Cortex of kidney (tissue), 1 donor: ENCODE results near the gene CACNA2D4.

Experiments
- DNase-seq: peaks from one replicate; lab custom pipeline; 2025; lab: John Stamatoyannopoulos, UW

CACNA2D4 gene

DNA sequence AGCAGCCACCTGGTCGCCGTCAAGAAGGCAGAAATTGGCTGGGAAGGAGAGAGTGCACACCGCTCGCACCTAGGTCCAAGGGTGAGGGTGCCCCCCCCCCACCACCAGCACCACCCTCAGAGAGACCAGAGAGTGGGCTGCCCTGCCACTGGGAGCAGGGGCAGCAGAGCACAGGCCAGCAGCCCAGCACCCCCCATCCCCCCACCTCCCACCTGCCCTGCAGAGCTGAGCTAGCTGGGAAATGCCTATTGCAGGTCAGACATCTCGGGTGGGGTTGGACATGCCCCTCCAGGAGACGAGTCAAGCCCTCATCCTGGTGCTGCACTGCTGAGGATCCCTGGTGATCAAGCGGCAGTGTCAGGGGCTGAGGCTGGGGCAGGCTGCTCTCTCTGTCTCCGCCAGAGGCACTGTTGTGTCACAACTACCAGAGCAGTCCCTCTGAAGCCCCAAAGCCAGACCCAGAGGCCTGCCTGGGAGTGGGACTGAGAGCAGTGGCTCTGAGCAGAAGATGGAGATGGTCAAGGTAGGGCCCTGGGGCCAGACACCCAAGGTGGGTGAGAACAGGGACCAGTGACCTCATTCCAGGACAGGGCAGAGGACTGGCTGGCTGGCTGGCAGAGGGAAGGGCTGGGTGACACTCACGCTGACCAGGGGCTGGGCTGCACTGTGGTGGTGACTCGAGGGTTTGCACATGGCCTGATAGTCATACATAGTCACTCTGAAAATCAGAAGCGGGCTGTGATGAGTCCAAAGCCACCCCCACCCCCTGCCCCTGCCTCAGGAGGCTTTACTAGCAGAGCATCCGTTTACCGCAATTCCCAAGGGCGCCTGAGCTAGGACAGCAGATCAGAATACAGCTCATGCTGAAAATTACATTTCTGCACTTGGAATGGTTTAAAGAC, 117.8 kb downstream of the CACNA2D4 start:
- no peak for DNase-seq

DNA sequence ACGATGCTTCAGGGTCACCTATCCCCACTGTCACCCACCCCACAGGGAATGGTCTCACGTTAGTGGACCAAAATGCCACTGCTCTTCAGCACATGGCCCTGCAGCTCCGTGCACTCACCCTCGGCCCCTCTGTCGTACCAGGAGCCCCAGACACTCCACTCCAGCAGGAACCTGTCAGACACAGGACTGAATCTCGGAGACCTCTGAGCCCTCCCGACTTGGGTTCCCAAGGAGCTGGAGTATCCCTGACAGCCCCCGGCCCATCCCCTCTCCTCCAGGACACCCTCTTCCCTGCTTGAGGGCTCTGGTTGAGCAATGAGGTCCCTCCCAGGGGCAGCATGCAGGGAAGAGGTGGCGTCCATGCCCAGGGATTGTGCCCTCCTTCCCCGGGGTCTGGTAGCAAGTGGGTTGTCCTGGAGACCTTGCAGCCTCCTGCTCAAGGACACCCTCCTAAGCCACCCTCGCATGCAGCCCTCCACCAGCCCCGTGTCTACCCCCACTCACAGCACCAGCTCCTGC, 118.5 kb downstream of the CACNA2D4 start:
- DNase-seq = no peak

DNA sequence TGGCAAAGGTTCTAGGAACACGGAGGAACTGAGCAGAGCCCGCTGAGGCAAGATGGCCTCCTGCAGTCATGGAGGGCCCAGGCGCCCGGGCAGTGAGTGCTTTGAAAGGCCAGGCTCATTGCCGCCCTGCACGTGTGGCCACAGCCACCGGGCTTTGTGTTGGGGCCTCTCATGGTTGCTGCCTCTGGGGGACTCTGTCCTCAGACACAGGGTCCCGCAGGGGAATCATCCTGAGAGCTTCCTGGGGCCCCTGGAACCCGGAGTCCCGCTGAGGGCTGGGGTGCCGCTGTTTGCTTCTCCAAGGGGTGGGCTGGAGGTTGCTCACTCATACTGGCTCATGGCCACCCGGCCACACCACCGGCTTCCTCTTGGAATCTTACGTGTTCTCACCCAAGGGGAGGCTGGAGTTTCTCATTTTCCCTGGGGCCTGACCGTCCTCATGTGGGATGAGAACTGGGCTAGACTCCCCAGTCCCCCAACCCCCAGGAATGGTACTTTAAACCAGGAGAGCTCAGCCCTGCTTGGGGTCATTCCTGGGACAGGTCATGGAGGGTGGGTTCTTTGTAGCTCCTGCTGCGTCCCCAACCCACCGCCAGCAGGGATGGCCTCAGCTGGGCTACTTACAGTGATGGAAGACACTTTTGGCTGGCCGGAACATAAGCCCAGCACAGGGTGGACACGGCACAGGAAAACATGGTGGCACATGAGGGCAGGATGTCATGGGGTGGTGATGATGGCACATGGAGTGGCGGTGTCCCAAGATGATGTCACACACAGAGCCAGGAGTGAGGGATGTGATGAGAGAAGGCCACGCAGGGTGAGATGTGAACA, 119.2 kb downstream of the CACNA2D4 start:
- DNase-seq = no peak

DNA sequence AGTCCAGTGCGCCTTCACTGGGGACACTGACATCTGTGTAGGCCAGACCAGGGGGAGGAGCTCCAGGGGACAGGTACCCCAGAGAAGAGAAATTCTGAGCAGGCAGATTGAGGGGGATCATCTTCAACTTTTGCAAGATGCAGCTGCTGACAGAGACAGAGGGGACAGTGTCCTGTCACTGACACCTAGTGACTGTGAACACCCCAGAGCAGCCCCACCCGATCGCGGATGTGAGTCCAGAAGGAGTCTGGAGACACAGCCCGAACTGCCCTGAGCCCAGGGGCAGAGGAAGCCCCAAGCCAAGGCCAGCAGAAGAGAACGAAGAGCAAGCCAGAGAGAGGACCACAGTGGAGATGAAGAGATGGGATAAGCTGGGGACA, 119.8 kb downstream of the CACNA2D4 start:
- no peak for DNase-seq

DNA sequence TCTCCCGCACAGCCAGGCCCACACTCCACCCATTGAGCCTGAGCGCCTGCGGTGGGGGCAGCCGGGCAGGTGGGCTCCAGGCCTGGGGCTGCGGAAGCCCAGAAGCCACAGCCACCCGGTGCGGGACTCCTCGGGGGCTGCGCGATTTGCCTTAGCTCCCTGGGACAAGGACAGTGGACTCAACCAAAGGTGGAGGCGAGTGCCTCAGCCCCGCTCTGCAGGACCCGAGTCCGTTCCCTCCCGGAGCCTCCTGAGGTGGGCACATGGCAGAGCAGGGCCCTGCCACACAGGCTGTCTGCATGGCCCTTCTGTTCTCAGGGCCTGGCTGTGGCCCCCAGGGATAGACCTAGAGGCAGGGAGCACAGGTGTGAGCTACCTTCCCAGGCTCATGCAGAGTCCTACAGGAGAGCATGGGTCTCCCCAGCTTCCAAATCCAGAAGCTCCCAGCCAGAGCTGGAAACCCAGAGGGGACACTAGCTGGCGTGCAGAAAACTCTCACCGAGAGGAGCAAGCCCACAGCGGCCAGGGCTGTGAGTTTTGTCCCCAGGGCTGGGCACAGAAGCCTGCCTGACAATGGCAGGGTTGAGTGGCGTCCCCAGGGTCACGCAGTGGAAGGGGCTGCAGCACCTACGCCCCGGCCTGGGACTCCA, 120.3 kb downstream of the CACNA2D4 start:
- no peak for DNase-seq

DNA sequence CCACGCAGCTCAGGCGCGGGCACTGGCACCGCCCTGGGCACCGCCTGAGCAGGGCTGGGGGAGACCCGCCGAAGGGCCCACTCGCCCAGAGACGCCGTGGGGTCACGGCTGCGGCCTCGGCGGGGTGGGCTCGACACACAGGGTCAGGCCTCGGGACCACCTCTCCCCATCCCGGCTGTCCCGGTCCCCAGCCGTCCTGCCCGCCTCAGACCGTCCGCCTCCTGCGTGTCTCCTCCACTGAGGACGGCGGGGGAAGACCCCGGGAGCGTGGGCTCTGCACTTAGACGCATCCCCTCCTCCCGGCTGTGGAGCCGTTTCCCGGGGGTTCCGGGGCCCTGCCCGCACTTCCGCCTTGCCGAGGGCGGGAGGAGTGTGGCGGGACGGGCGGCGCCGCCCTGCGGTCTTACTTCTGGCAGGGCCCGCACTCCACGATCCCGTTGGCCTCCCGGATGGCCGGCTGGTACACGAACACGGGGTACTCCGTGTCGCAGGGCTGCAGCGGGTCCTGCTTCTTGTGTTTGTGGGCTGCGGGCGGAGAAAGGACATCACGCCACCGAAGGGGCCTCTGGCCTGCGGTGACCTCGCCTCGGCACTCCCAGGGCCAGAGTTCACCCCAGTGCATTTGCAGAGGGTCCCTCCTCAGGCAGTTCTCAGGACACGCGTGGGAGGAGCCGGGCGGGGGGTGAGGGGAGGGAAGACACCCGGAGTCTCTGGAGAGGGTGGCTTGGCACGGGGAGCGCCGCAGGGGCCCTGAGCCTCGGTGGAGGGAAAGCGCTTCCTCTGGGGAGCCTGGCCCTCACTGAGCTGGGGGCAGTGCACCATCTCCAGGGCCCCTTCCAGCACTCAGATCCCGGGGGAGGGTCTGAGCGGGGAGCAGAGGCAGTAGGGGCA, 121.2 kb downstream of the CACNA2D4 start:
- DNase-seq = no peak

DNA sequence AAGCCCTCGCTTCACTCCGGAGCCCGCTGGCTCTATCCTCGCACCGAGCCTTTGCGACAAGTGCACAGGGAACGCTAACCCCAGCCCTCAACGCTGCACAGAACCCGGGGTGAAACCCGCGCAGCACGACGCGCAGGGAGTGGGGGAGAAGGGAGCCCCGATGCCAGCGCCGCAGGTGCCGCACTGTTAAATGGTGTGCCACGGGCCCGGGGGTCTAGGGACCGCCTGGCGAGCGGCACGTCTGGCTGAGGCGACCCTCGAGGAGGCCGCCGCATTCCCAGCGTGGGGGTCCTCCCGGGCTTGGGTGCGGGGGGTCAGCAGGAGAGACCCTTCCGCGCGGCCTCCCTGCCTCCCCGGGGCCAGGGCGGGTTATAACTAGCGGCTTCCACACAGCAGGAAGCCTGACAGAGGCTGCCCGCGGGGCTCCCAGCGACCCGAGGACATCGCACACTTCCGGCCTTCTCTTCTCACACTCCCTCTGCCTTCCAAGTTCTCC, 121.9 kb downstream of the CACNA2D4 start:
- DNase-seq = no peak

DNA sequence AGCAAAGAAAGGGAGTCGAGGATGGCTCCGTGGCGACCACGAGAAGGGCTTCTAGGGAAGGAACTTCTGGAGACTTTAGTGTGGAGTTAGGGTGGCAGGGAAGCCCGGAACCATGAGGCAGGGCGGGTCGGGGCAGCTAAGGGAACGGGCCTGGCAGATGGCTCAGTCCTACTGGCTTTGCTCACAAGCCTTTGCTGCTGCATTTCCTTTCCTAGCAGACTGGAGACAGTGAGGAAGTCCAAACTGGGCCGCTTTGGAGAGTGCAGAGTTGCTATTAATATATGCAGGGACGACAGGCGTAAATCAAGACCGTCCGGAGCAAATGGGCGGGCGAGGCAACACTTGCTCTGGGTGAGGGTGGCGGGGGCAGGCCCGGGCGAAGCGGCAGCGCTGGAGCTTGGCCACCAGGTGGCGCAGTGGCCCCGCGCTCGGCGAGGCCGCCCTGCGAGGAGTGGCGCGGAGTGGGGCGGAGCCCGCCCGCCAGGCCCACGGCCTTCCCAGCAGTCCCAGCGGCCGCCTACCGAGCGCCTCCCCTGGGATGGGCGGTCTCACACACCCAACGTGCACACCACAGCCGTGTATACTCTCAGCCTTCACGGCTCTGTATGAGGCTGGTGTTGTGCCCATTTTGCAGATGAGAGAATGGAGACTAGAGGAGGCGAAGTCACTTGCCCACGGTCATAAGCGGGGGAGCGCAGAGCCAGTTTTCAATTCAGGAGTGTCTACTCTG, 122.5 kb downstream of the CACNA2D4 start:
- peak; percentile 55 for DNase-seq

DNA sequence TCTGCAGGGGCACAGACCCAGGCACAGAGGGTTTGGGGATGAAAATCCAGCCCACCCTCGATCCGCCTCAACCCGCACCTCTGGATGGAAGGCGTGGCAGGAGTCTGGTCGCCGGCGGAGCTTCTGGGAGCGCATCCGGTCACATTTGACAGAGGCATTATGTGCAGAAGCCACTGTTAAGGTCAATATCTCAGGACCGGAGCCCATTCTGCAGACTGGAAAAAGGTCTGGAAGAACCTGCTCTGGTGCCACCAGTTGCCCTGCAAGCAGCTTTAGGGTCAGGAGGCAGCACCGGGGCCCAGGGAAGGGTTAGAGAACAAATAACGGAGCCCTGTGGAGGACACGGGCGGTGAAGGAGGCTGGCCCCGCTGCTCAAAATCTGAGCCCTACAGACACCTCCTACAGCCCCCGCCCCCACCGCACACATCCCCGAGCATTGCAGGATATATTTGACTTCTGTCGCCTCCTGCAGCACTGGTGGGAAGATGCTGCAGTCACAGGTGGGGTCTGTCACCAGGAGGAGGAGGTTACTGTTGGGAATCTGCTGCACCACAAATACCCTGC, 123.1 kb downstream of the CACNA2D4 start:
- DNase-seq = no peak

DNA sequence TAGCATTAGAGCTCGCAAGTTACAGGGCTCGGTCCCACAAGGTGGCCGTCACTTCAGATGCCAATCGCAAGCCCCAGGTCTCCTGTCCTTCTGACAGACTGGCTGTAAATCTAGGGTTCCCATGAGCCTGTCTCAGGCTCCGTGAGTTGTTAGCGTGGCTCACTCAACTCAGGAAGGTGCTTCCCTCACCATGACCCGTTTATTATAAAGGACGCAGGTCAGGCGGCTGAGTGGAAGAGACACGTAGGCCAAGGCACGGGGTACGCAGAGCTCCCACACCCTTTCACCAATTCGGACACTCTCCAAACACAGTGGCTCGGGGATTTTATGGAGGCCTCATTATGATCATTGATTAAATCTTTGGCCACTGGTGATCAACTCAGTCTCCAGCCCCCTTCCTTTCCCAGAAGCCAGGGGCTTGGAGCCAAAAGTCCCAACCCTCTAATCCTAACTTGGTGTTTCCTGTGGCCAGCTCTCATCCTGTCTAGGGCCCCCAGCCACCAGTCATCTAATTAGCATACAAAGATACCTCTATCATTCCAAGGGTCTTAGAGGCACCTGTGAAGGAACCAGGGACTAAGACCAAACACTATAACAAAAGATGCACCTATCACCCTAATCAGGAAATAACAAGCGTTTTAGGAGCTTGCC, 123.9 kb downstream of the CACNA2D4 start:
- no peak for DNase-seq

DNA sequence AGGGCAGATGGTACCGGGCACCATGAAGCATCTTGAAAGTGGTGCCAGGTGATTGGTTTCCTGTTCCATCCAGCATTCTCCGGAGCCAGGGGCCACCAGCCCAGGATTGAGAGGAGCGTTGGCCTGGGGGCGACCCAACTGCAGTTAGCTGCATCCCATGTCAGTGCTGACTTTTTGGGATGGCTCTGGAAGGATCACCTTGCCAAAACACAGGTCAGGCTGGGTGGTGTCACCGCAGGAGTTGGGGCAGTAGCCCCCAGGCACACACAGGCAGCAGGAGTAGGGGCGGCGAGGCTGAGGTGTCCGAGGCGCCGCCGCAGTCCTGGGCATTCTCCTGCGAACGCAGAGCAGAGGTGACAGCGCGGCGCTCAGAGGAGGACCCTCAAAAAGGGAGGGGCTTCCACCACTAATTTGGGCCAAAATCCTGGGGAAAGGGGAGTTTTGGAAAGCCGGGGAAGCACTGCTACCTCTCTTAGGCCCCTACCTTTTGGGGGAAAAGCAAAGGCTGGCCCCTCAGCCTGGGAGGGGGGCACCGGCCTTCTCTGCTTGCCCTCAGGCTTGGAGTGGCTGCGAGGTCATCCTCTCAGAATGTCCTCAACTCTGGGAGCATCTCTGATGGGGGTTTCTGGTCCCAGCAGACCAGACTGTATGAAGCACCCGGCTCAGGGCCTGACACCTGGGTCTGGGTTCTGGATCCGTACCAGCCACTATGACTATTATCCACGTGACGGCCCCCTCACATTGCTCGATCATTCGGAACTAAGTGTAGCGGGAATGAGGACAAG, 124.8 kb downstream of the CACNA2D4 start:
- no peak for DNase-seq

DNA sequence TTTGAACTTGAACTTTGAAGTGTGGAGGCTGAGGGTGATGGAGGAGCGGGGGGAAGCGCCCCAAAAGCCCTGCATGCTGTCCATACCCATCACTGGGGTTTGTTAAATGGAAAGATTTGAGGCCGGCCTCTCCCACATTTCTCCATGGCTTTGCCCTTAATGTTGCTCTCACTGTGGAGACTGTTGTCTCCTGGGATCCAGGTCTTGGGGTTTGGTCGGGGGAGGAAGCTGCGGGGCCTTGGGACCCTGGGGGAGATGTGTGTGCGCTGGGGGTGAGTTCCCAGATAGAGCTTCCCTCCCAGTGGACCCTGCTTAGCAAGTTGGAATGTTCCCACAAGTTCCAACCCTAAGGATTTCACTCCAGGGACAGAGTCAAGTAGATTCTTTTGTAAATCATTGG, 126.0 kb downstream of the CACNA2D4 start:
- DNase-seq = no peak

DNA sequence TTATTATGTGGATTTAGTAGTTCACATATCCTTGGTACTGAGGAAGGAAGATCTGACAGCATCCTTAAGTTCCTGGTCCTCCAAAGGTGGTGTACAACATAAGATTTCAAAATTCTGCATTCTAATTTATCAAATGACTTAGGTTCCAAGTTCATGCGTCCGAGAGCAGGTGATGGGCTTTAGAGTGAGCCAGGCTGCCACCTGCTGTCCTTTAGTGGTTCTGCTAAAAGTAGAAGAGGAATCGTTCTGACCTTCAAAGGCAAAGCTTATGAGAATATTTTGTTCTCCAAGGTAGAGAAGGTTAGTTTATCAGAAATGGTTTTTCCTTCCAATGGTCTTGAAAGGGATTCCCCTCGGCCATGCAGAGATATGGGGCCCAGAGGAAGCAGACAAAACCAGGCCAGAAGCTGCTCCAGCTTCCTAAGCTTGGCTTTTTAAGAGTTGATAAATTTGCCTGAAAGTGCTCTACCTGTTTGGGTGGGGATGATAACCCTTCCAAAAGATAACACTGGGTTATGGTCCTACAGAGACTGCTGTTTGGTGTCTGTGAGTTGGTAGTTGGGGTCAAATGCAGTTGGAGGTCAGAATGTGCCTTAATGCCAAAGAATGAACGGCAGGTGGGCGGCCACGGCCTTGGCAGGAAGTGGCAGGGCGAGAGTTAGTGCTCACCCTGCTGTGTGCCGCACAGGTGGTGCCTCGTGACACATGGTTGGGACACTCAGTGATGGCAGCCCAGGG, 127.2 kb downstream of the CACNA2D4 start:
- no peak for DNase-seq

DNA sequence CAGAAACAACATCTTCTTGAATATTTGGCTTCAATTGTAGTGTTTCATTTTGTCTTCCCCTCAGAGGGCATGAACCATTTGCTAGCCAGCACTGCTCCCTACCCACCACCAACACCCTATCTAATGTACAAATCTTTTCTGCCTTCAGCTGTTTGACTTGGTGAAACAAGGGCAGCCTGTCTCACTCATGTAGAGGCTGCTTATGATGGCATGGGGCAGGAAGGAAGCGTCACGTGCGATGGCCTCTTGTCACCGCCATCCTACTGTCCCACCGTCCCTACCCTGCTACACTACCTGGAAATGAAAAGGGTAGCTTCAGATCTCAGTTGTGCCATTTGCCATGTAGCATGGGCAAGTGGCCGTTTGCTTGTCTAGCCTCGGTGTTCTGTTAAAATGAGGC, 128.0 kb downstream of the CACNA2D4 start:
- no peak for DNase-seq

DNA sequence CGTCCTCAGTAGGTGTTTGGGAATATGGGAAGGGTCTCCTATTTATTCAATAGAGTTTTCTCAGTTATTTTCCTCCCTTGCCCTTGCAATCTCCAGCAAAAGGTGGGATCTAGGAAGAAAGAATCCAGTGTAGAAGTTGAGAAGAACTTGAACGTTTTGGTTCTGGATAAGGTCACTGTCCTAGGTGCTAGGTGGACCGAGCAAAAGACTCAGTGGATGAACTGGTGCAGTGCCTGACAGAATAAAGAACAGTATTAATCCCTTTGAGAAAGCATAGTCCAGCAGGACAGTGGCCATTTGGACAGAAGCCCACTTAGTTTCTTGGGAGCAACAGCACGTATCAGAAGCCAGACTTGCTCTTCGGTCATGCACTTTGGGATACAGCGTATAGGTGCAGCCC, 130.7 kb downstream of the CACNA2D4 start:
- no peak for DNase-seq

DNA sequence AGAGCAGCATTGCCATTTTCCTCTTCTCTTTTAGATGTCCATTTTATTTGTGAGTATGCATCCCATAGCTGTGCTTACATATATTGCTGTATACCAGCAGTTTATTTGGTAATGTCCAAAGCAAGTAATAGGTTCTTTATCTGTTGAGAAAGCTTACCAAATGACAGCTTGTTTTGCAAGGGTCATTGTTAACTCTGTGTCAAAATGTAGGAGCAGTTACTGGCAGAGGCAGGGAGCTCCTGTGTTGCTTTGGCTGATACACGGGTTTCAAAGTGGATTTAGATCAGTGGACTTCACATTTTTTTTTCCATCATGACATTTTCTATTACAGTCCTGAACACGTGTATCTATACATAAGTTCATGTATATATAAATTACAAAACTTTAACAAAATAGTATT, 136.2 kb downstream of the CACNA2D4 start:
- DNase-seq = no peak

DNA sequence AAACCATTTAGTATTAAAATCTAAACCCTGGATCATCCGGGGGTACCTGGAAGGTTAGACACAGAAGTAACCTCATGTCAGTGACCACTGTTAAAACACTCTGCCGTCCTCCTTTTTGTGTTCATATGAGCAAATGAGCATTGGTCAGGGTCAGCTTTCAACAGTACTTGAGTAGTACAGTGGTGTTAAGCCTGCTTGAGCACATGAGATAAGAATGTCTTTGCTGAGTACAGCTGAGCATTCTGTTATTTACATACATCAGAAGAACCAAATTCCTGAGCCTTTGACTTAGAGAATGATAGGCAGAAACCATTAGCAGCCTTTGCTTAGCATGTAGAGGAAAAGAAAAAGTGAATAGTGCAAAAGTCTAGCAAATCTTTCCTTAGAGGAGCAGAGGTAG, 136.7 kb downstream of the CACNA2D4 start:
- DNase-seq = no peak

DNA sequence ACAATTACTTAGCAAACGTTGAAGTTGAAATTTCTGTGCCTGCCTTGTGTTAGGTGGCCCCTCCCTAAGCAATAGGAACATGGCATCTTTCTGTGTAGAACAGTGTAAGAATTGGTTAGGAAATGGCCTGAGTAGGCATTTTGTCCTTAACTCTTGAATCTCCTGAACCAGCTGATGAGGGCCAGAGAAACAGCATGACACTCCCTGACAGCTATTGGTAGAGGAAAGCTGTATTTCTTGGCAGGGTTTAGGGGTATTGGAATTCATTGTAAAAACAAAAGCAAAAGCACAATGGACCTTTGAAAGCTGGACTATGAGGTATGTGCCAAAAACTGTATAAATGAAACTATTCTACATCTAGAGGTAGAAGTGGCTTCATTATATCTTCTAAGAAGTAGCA, 138.7 kb downstream of the CACNA2D4 start:
- DNase-seq = no peak
